ENCODE results near the gene KRT13. TPM values are rescaled to one million over a fixed set of nuclear protein-coding genes. Genes with fewer than 3 reads are reported as not detected.
"Not testable (repeated sequence)": the region's sequence is repeated elsewhere in the genome, so short reads cannot be mapped to it uniquely, and the experiment has no call there.

The KRT13 gene
- total and polyA plus RNA-seq, 2 experiments from 2014 or later: not detected

GRCh38 chr17:41542786-41543185, 37.4 kb upstream of the KRT13 start:
- not testable (repeated sequence) for H3K9me3 Mint-ChIP-seq; H3K4me2 ChIP-seq; DNase-seq (ENCODE audit: low spot score); H4K20me1 ChIP-seq (replicated peaks; ENCODE audit: insufficient read depth); H3K36me3 ChIP-seq (ENCODE audit: insufficient read depth); H3F3A ChIP-seq (replicated peaks; ENCODE audit: low read depth); H3K79me2 ChIP-seq (replicated peaks; ENCODE audit: insufficient read depth); H3K36me3 Mint-ChIP-seq (ENCODE audit: low read depth); H3K27ac ChIP-seq (ENCODE audit: low read depth); H3K27ac Mint-ChIP-seq; H3K4me3 Mint-ChIP-seq; H2AFZ ChIP-seq; ATAC-seq; H3K9me2 ChIP-seq (ENCODE audit: insufficient read depth); H3K4me3 ChIP-seq; H3K27me3 ChIP-seq (ENCODE audit: insufficient read depth)
- peaks cover 13% of the 10 kb centered on the region for H3K4me1 ChIP-seq (ENCODE audit: insufficient read depth)
- H3K4me1 Mint-ChIP-seq: peaks cover 32% of the 10 kb centered on the region
- H3K27me3 Mint-ChIP-seq (ENCODE audit: insufficient read depth, low read depth, poor library complexity): peaks cover 14% of the 10 kb centered on the region

- Mint-ChIP-seq H3K27me3 (ENCODE audit: insufficient read depth, low read depth, poor library complexity) (peaks cover 13% of the 10 kb centered on the region), H3K27ac (no peak overlapping the region), H3K4me3 (no peak overlapping the region), H3K36me3 (ENCODE audit: low read depth) (no peaks in the 10 kb centered on the region), H3K9me3 (peaks cover 7% of the 10 kb centered on the region), H3K4me1 (peaks cover 32% of the 10 kb centered on the region)
- no peak overlapping the region for H2AFZ ChIP-seq
- H3K9me2 ChIP-seq (ENCODE audit: insufficient read depth): no peaks in the 10 kb centered on the region
- H3K79me2 ChIP-seq (replicated peaks; ENCODE audit: insufficient read depth): no peaks in the 10 kb centered on the region
- no peak for DNase-seq (ENCODE audit: low spot score)
- H3F3A ChIP-seq (replicated peaks; ENCODE audit: low read depth): no peaks in the 10 kb centered on the region
- H3K36me3 ChIP-seq (ENCODE audit: insufficient read depth): no peaks in the 10 kb centered on the region
- H3K4me3 ChIP-seq: no peak overlapping the region
- H3K4me1 ChIP-seq (ENCODE audit: insufficient read depth): peaks cover 13% of the 10 kb centered on the region
- no peaks in the 10 kb centered on the region for H4K20me1 ChIP-seq (replicated peaks; ENCODE audit: insufficient read depth)
- no peak overlapping the region for H3K4me2 ChIP-seq
- H3K27me3 ChIP-seq (ENCODE audit: insufficient read depth): no peaks in the 10 kb centered on the region
- no peak overlapping the region for H3K27ac ChIP-seq (ENCODE audit: low read depth)
- no peak for TF ChIP-seq JUNB (IDR thresholded peaks at IDR 0.05; ENCODE audit: unreplicated experiment)
- TF ChIP-seq ZNF114 (CRISPR knock-in tag; IDR thresholded peaks at IDR 0.05): no peak
- no peak for TF ChIP-seq EZH2 (IDR thresholded peaks at IDR 0.05; ENCODE audit: low read depth, unreplicated experiment)
- TF ChIP-seq NANOG (IDR thresholded peaks at IDR 0.05; ENCODE audit: borderline replicate concordance): no peak
- no peak for TF ChIP-seq ZNF462 (CRISPR knock-in tag; IDR thresholded peaks at IDR 0.05)
- TF ChIP-seq STAT1 (IDR thresholded peaks at IDR 0.05; ENCODE audit: unreplicated experiment): no peak
- TF ChIP-seq CTCF (conservative IDR thresholded peaks at IDR 0.05; ENCODE audit: low read depth in 2 of 2): no peak
- TF ChIP-seq REST (IDR thresholded peaks at IDR 0.05; ENCODE audit: unreplicated experiment): no peak
- ATAC-seq: no peak
These were observed 36.9 kb upstream of the KRT13 start for GRCh38 chr17:41542357-41542756.
